Body of pancreas (tissue), 4 donors: ENCODE results near the gene FAM131C.

Experiments
- CTCF ChIP-seq, 7 experiments: fragments of 450-650 bp in 4 of 7; fragments of 200-600 bp in 3 of 7; sonication (generic) in 3 of 7; IDR thresholded peaks; one replicate each; pipeline ENCODE4 v1.5.1; 2016 to 2019; ENCODE audit warnings: antibody characterized with exemption in 7 of 7
- POLR2A ChIP-seq, 3 donors: fragments of 450-650 bp; IDR thresholded peaks; one replicate each; pipeline ENCODE4 v1.6.1; 2016; ENCODE audit warnings: antibody characterized with exemption in 3 of 3, mild to moderate bottlenecking in 2 of 3

GRCh38 chr1:16090076-16090826 is 16.8 kb upstream of the FAM131C start:
- no peak for TF ChIP-seq CTCF (IDR thresholded peaks at IDR 0.05)
- TF ChIP-seq POLR2A (IDR thresholded peaks at IDR 0.05) = no peak
